ENCODE data around the gene NAT8. TPM values are rescaled to one million over a fixed set of nuclear protein-coding genes. Genes with fewer than 3 reads are reported as not detected.
"Not testable (repeated sequence)": the region's sequence is repeated elsewhere in the genome, so short reads cannot be mapped to it uniquely, and the experiment has no call there.

Gene NAT8
- total RNA-seq, 1 experiment from 2014 or later = not detected

GRCh38 chr2:73611867-73612266 lies 30.4 kb downstream of the NAT8 start:
- no peak overlapping the region for H3K4me3 ChIP-seq (ENCODE audit: low read depth, low read length, poor library complexity, severe bottlenecking)
- intact Hi-C loops (cut with micrococcal nuclease; ENCODE audit: unreplicated experiment) = no loop called here
- DNase-seq (ENCODE audit: low spot score) = no peak
- no peaks in the 10 kb centered on the region for H3K4me1 ChIP-seq (ENCODE audit: insufficient read depth, low read length, poor library complexity, severe bottlenecking)
- no peaks in the 10 kb centered on the region for H3K9me3 ChIP-seq (ENCODE audit: low read depth, low read length, poor library complexity, severe bottlenecking)
- CTCF ChIA-PET = no interaction called here
- no peak overlapping the region for H3K27ac ChIP-seq (ENCODE audit: low read depth, low read length, poor library complexity, severe bottlenecking)
- TF ChIP-seq CTCF (conservative IDR thresholded peaks at IDR 0.05; ENCODE audit: low read depth, low read length) (no peak), EZH2 (IDR thresholded peaks at IDR 0.05; ENCODE audit: borderline replicate concordance, low read depth, low read length, poor library complexity, severe bottlenecking) (no peak)
- no peaks in the 10 kb centered on the region for H3K27me3 ChIP-seq (replicated peaks; ENCODE audit: insufficient read depth, low read depth, low read length, poor library complexity)
- no TSS peak for BruUV-seq (replicated peaks)
- no peaks in the 10 kb centered on the region for H3K36me3 ChIP-seq (ENCODE audit: insufficient read depth, low read length, poor library complexity, severe bottlenecking)
- POLR2A ChIA-PET (ENCODE audit: low non-redundant PET) = no interaction called here

DNA sequence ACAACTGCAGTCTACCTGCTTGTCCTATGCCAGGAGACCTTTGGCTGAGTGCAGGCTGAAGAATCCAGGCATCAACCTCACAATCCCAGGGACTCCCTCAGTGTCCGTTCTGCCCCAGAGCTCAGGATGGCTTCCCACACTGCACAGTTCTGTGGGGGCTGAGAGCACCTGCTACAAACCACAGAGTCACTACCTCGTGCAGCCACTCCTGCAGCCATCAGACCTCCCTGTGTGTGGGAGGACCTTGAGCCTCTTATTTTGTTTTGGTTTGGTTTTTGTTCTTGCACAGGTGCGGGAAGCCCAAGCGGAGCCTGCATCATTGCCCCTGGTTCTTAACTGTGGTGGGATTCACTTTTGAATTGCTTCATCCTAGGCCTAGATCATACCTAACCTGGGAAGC lies 31.0 kb downstream of the NAT8 start:
- intact Hi-C loops (cut with micrococcal nuclease; ENCODE audit: unreplicated experiment) = no loop called here

GRCh38 chr2:73610111-73610510 lies 32.1 kb downstream of the NAT8 start:
- ChIA-PET POLR2A (ENCODE audit: low non-redundant PET) (interaction anchor here (0.6 kb wide), 1 partner anchor 1317 kb away, joined by 6 read pairs; no protein-coding TSS in a partner anchor), CTCF (no interaction called here)
- no peaks in the 10 kb centered on the region for H3K36me3 ChIP-seq (ENCODE audit: insufficient read depth, low read length, poor library complexity, severe bottlenecking)
- no peaks in the 10 kb centered on the region for H3K4me1 ChIP-seq (ENCODE audit: insufficient read depth, low read length, poor library complexity, severe bottlenecking)
- intact Hi-C loops (cut with micrococcal nuclease; ENCODE audit: unreplicated experiment) = no loop called here
- H3K27ac ChIP-seq (ENCODE audit: low read depth, low read length, poor library complexity, severe bottlenecking) = no peak overlapping the region
- H3K9me3 ChIP-seq (ENCODE audit: low read depth, low read length, poor library complexity, severe bottlenecking) = no peaks in the 10 kb centered on the region
- no peaks in the 10 kb centered on the region for H3K27me3 ChIP-seq (replicated peaks; ENCODE audit: insufficient read depth, low read depth, low read length, poor library complexity)
- DNase-seq (ENCODE audit: low spot score) = no peak
- no peak for TF ChIP-seq EZH2 (IDR thresholded peaks at IDR 0.05; ENCODE audit: borderline replicate concordance, low read depth, low read length, poor library complexity, severe bottlenecking)
- no peak overlapping the region for H3K4me3 ChIP-seq (ENCODE audit: low read depth, low read length, poor library complexity, severe bottlenecking)
- BruUV-seq (replicated peaks) = no TSS peak

More for the DNA sequence above, 31.0 kb downstream of the NAT8 start:
- no peak overlapping the region for H3K4me3 ChIP-seq (ENCODE audit: low read depth, low read length, poor library complexity, severe bottlenecking)
- H3K36me3 ChIP-seq (ENCODE audit: insufficient read depth, low read length, poor library complexity, severe bottlenecking) = no peaks in the 10 kb centered on the region
- no peaks in the 10 kb centered on the region for H3K27me3 ChIP-seq (replicated peaks; ENCODE audit: insufficient read depth, low read depth, low read length, poor library complexity)
- no peak overlapping the region for H3K27ac ChIP-seq (ENCODE audit: low read depth, low read length, poor library complexity, severe bottlenecking)
- CTCF ChIA-PET = no interaction called here
- POLR2A ChIA-PET (ENCODE audit: low non-redundant PET) = no interaction called here
- TF ChIP-seq CTCF (conservative IDR thresholded peaks at IDR 0.05; ENCODE audit: low read depth, low read length) (no peak), EZH2 (IDR thresholded peaks at IDR 0.05; ENCODE audit: borderline replicate concordance, low read depth, low read length, poor library complexity, severe bottlenecking) (no peak)
- H3K4me1 ChIP-seq (ENCODE audit: insufficient read depth, low read length, poor library complexity, severe bottlenecking) = no peaks in the 10 kb centered on the region
- H3K9me3 ChIP-seq (ENCODE audit: low read depth, low read length, poor library complexity, severe bottlenecking) = no peaks in the 10 kb centered on the region
- no peak for DNase-seq (ENCODE audit: low spot score)
- no TSS peak for BruUV-seq (replicated peaks)

DNA sequence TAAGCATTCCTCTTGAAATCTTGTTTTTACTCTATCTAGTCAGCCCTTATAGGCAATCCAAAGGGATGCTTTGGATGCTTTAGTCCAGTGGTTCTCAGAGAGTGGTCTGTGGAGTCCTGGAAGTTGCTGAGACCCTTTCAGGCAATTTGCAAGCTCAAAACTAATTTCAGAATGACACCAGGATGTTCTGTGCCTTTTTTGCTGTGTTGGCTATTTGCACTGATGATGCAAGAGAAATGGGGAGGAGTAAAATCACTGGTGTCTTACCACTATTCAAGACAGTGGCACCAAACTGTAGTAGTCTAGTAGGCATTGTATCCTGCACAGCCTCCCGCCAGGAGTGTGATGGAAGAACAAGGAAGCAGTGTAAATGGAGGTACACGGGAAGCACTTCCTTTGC lies 37.6 kb downstream of the NAT8 start:
- CTCF ChIA-PET; DNase-seq (ENCODE audit: low spot score); BruUV-seq (replicated peaks); H3K27ac ChIP-seq (ENCODE audit: low read depth, low read length, poor library complexity, severe bottlenecking); intact Hi-C loops (cut with micrococcal nuclease; ENCODE audit: unreplicated experiment); H3K27me3 ChIP-seq (replicated peaks; ENCODE audit: insufficient read depth, low read depth, low read length, poor library complexity); H3K4me1 ChIP-seq (ENCODE audit: insufficient read depth, low read length, poor library complexity, severe bottlenecking); POLR2A ChIA-PET (ENCODE audit: low non-redundant PET); H3K4me3 ChIP-seq (ENCODE audit: low read depth, low read length, poor library complexity, severe bottlenecking); H3K36me3 ChIP-seq (ENCODE audit: insufficient read depth, low read length, poor library complexity, severe bottlenecking); H3K9me3 ChIP-seq (ENCODE audit: low read depth, low read length, poor library complexity, severe bottlenecking): not testable (repeated sequence)

DNA sequence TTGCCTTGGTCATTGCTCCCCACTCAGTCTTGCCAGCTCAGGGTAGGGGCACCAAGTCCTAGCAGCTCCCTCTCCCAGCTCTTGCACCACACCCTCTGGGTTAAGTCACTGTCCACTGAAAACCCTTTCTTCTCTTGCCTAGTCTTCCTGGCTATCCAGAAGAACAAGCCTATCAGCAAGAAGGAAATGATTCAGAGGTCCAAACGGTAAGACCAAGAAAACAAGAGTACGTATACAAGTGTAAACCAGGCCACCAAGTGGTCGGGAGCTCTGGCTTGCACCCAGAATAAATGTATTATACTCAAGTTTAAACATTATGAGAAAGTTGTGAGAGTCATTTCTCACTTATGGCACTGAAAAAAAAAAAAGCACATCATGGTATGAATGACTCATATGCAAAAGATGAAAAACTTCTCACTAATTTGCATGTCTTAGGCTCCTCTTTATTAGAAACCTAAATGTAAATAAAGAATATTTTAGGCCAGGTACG lies 39.1 kb downstream of the NAT8 start:
- CTCF ChIA-PET; H3K4me3 ChIP-seq (ENCODE audit: low read depth, low read length, poor library complexity, severe bottlenecking); intact Hi-C loops (cut with micrococcal nuclease; ENCODE audit: unreplicated experiment); BruUV-seq (replicated peaks); H3K4me1 ChIP-seq (ENCODE audit: insufficient read depth, low read length, poor library complexity, severe bottlenecking); POLR2A ChIA-PET (ENCODE audit: low non-redundant PET); H3K36me3 ChIP-seq (ENCODE audit: insufficient read depth, low read length, poor library complexity, severe bottlenecking); H3K27ac ChIP-seq (ENCODE audit: low read depth, low read length, poor library complexity, severe bottlenecking); H3K9me3 ChIP-seq (ENCODE audit: low read depth, low read length, poor library complexity, severe bottlenecking); DNase-seq (ENCODE audit: low spot score); H3K27me3 ChIP-seq (replicated peaks; ENCODE audit: insufficient read depth, low read depth, low read length, poor library complexity): not testable (repeated sequence)
